ENCODE data around the gene TNC. TPM values are rescaled to one million over a fixed set of nuclear protein-coding genes. Genes with fewer than 3 reads are reported as not detected.

Gene TNC
- total RNA-seq, 1 experiment from 2014 or later: 151 TPM

Other genes with a start within 250 kb of the TNC start
- gene TNFSF8, start 187.6 kb downstream of the TNC start, total RNA-seq (2014; rRNA removed; shearing (Covaris generic)): not detected in 2 replicates

All from M059J (cell line).